Measurements from ENCODE around the gene SBF2. TPM values are rescaled to one million over a fixed set of nuclear protein-coding genes. Genes with fewer than 3 reads are reported as not detected.

SBF2 gene
- total and polyA plus RNA-seq, 9 of the 15 experiments (the other 6 are each of a cell fraction or from before 2014, with no cell fraction given): 0.80 to 9.5 (median 5.0) TPM

DNA sequence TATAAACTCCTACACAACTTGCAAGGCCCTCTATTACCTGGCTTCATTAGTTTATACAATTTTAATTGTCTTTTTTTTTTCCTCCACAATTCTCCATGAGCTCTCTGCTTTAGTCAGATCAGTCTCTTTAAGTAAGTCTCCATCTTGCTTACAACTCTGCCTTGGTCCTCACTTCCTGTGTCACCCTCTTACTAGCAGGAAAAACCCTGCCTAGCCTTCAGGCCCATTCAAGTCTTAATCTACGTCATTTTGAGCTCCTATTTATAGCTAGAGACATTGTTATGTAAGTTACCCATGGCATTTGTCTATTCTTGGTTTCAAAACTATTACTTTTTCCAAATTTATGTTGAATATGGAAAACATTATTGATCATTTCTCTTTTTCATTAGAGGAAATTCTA is 177.4 kb downstream of the SBF2 start (continued):
- TF ChIP-seq, protein P1, sequence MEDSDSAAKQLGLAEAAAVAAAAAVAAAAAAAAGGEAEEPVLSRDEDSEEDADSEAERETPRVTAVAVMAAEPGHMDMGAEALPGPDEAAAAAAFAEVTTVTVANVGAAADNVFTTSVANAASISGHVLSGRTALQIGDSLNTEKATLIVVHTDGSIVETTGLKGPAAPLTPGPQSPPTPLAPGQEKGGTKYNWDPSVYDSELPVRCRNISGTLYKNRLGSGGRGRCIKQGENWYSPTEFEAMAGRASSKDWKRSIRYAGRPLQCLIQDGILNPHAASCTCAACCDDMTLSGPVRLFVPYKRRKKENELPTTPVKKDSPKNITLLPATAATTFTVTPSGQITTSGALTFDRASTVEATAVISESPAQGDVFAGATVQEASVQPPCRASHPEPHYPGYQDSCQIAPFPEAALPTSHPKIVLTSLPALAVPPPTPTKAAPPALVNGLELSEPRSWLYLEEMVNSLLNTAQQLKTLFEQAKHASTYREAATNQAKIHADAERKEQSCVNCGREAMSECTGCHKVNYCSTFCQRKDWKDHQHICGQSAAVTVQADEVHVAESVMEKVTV (CRISPR knock-in tag; IDR thresholded peaks at IDR 0.05): no peak
- no peak for TF ChIP-seq RBM39 (optimal IDR thresholded peaks at IDR 0.05; ENCODE audit: low read depth, low read length)
- TF ChIP-seq PHF21A (IDR thresholded peaks at IDR 0.05; ENCODE audit: borderline replicate concordance, low read depth): no peak
- TF ChIP-seq, protein P2, sequence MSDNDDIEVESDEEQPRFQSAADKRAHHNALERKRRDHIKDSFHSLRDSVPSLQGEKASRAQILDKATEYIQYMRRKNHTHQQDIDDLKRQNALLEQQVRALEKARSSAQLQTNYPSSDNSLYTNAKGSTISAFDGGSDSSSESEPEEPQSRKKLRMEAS (CRISPR knock-in tag; IDR thresholded peaks at IDR 0.05): no peak

DNA sequence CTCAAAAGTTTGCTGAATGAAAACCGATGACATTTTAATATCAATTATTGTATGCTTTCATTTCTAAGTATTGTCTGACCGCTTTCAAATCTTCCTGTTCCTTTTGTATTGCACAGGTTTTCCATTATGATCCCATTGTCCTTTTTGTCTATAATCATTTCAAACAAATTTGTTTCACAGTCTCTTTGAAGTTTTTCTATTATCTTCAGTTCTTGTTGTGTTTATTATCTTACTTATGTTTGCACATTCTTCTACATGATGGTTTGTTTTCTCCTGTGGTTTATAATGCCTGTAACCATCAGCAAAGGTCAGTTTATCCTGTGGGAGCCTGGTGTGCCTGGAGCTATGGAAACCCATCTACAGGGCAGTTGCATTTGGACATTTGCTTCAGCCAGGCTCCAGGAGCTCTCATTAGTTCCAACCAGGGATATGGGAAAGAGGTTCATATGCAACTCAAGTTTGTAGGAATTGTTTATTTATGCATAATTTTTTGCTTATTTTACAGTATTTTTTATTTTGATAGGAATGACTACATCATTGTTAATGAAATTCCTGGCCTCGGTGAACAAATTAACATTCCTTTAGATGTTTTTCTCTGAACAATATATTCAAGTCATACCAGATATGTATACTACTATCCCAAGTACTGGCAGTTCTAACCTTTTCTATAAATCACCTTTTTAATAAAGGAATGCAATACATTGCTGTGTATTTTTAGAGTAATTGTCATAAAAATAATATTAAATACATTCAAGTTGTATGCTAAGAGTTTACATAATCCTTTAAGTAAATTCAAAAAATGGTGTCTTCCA is 179.2 kb downstream of the SBF2 start:
- H3K9ac ChIP-seq (ENCODE audit: insufficient read depth in 1 of 2, low read depth in 2 of 2, low read length in 2 of 2): no peak overlapping the region
- H3K9me3 ChIP-seq (replicated peaks; ENCODE audit: control insufficient read depth, insufficient read depth, low read depth, low read length): no peaks in the 10 kb centered on the region
- H3K4me2 ChIP-seq (ENCODE audit: insufficient read depth, low read length): no peak overlapping the region
- no peak for DNase-seq (ENCODE audit: extremely low read depth in 1 of 4, low spot score in 3 of 4)
- H2AFZ ChIP-seq (ENCODE audit: low read depth, low read length): no peak overlapping the region
- H3K36me3 ChIP-seq (ENCODE audit: control insufficient read depth, insufficient read depth, low read length): no peaks in the 10 kb centered on the region
- H3K79me2 ChIP-seq (ENCODE audit: control insufficient read depth, insufficient read depth, low read length): no peaks in the 10 kb centered on the region
- no peaks in the 10 kb centered on the region for H4K20me1 ChIP-seq (replicated peaks; ENCODE audit: control insufficient read depth, insufficient read depth, low read length)
- no peak overlapping the region for H3K27ac ChIP-seq (ENCODE audit: extremely low read depth, low read depth, low read length)
- no peak for ATAC-seq
- intact Hi-C loops (cut with micrococcal nuclease): no loop called here
- in situ Hi-C loops (cut with MboI): no loop called here
- no peak overlapping the region for H3K4me3 ChIP-seq
- FAIRE-seq: no peak
- BruUV-seq (replicated peaks): no TSS peak
- POLR2A ChIA-PET: no interaction called here
- H3K9me1 ChIP-seq (ENCODE audit: control insufficient read depth, insufficient read depth, low read length): no peaks in the 10 kb centered on the region
- no peaks in the 10 kb centered on the region for H3K27me3 ChIP-seq (ENCODE audit: control insufficient read depth in 2 of 2, insufficient read depth in 2 of 2, low read length in 2 of 2)
- no peaks in the 10 kb centered on the region for H3K4me1 ChIP-seq (replicated peaks in 1 of 2; ENCODE audit: control insufficient read depth in 2 of 2, insufficient read depth in 2 of 2, low read length in 2 of 2)
- no peak for TF ChIP-seq MBD2 (IDR thresholded peaks at IDR 0.05; ENCODE audit: borderline replicate concordance, low read depth)
- TF ChIP-seq, protein P3, sequence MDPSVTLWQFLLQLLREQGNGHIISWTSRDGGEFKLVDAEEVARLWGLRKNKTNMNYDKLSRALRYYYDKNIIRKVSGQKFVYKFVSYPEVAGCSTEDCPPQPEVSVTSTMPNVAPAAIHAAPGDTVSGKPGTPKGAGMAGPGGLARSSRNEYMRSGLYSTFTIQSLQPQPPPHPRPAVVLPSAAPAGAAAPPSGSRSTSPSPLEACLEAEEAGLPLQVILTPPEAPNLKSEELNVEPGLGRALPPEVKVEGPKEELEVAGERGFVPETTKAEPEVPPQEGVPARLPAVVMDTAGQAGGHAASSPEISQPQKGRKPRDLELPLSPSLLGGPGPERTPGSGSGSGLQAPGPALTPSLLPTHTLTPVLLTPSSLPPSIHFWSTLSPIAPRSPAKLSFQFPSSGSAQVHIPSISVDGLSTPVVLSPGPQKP (CRISPR knock-in tag; IDR thresholded peaks at IDR 0.05): no peak
- CTCF ChIA-PET (ENCODE audit: low intra/inter-chr PET ratio): no interaction called here
- 0% methylated on average over 3 of the region's 3 CpGs for WGBS (ENCODE audit: insufficient coverage, low coverage, missing lambda C conversion rate)
